ENCODE data around the gene ZNF346.

ZNF346 gene

DNA sequence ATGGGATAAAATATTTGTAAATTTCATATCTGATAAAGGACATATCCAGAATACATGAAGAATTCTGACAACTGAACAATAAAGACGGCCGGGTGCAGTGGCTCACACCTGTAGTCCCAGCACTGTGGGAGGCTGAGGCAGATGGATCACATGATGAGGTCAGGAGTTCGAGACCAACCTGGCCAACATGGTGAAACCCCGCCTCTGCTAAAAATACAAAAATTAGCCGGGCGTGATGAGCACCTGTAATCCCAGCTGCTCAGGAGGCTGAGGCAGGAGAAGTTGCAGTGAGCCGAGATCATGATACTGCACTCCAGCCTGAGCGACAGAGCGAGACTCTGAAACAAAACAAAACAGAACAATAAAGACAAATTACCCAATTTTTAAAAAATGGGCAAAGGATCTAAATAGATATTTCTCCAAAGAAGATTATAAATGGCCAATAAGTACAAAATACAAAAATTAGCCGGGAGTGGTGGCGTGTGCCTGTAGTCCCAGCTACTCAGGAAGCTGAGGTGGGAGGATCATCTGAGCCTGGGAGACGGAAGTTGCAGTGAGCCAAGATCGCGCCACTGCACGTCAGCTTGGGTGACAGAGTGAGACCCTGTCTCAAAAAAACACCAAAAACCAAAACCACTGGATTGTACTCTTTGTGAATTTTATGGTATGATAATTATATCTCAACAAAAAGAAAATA is 101.4 kb downstream of the ZNF346 start:
- Mint-ChIP-seq H3K4me3 (no peak overlapping the region), H3K4me1 (ENCODE audit: low read depth) (peaks cover 10% of the 10 kb centered on the region), H3K27me3 (ENCODE audit: low read depth) (no peaks in the 10 kb centered on the region), H3K9me3 (no peaks in the 10 kb centered on the region), H3K27ac (no peak overlapping the region), H3K36me3 (ENCODE audit: low read depth) (no peaks in the 10 kb centered on the region)

DNA sequence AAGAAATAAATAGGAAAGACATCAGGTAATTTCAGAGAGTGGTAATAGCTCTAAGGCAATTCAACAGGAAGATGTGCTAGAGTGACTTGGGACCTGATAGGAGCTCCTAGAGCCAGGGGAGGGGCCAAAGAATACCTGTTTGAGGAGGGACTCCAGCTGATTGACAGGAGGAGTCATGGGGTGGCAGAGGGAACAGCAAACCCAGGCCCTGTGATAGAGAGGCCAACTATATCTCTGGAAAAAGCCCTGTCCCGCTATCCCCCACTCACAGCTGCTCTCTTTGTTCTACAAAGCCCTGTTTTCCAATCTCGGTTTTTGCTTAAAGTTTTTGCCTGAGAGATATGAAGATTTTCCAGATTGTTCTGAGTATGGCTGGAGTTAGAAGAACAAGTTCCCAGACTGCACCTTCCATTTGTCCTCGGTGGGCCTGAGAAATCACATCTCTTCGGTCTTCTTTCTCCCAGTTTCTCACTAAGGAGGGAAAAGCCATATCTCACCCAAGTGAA is 102.0 kb downstream of the ZNF346 start:
- no peaks in the 10 kb centered on the region for H3K36me3 Mint-ChIP-seq (ENCODE audit: low read depth)
- H3K4me3 Mint-ChIP-seq = no peak overlapping the region
- peak overlapping the region; percentile 8 for H3K27ac Mint-ChIP-seq
- no peaks in the 10 kb centered on the region for H3K27me3 Mint-ChIP-seq (ENCODE audit: low read depth)
- H3K9me3 Mint-ChIP-seq = no peaks in the 10 kb centered on the region
- peaks cover 16% of the 10 kb centered on the region for H3K4me1 Mint-ChIP-seq (ENCODE audit: low read depth)

DNA sequence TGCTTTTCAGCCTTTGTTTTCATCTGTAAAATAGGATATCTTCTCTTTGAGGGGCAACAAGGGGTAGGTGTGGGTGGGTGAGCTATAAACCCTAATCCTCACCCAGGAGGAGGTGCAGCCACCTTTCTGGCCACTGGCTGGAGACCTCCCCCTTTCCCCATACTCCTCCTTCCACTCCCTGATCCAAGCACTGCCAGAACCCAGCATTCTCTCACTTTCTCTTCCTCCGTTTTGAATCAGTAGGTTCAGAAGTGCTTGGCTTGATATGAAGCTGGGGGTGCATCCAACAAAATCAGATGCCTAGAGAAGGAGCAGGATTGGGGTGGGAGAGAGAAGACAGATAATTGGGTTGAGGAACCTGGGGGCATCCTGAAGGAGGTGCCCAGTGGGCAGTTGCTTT is 104.3 kb downstream of the ZNF346 start:
- no peaks in the 10 kb centered on the region for H3K36me3 Mint-ChIP-seq (ENCODE audit: low read depth)
- H3K27ac Mint-ChIP-seq = no peak overlapping the region
- peaks cover 26% of the 10 kb centered on the region for H3K4me1 Mint-ChIP-seq (ENCODE audit: low read depth)
- no peaks in the 10 kb centered on the region for H3K27me3 Mint-ChIP-seq (ENCODE audit: low read depth)
- H3K9me3 Mint-ChIP-seq = no peaks in the 10 kb centered on the region
- no peak overlapping the region for H3K4me3 Mint-ChIP-seq

GRCh38 chr5:177128551-177128981 is 106.1 kb downstream of the ZNF346 start:
- peak overlapping the region; percentile 58 for H3K4me3 Mint-ChIP-seq
- H3K9me3 Mint-ChIP-seq = no peaks in the 10 kb centered on the region
- H3K36me3 Mint-ChIP-seq (ENCODE audit: low read depth) = no peaks in the 10 kb centered on the region
- H3K27me3 Mint-ChIP-seq (ENCODE audit: low read depth) = no peaks in the 10 kb centered on the region
- peaks cover 26% of the 10 kb centered on the region for H3K4me1 Mint-ChIP-seq (ENCODE audit: low read depth)
- H3K27ac Mint-ChIP-seq = peak overlapping the region; percentile 85

DNA sequence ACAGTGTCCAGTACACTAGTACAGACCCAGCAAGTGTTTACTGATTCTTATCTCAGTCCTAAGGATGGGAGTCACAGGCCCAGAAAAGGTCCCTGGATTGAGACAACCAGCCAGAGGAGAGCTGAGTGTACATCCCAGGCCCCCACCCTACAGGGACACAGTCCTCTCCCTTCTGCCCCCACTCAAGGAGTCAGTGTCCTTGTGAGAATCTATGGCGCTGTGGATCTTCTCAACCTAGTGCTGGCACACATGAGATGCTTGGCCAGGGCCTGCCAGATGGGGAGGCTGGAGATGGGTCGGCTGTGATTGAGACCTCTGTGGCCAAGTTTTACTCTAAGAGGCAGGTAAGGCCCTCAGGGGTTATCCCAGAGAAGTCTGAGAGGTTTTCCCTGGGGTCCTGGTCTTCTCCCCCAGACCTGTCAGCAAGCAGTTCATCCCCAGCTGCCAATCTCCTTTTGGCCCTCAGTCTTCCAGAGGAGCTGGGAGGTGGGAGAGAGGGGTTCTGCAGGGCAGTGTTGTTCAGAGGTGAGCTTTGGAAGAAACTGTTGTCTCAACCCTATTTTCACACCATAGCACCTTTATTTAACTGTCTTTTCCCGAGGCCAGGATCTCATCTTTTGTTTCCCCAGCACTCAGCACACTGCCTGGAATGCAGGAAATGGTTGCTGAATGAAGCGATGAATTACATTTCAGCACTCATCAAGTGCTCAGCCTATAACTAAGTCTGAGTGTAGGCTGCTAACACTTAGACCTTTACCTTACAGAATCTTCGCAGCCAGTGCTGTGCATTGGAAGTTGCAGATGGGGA is 107.9 kb downstream of the ZNF346 start:
- H3K9me3 Mint-ChIP-seq = no peaks in the 10 kb centered on the region
- H3K4me1 Mint-ChIP-seq (ENCODE audit: low read depth) = peaks cover 30% of the 10 kb centered on the region
- no peak overlapping the region for H3K4me3 Mint-ChIP-seq
- H3K27me3 Mint-ChIP-seq (ENCODE audit: low read depth) = no peaks in the 10 kb centered on the region
- peaks cover 7% of the 10 kb centered on the region for H3K36me3 Mint-ChIP-seq (ENCODE audit: low read depth)
- H3K27ac Mint-ChIP-seq = no peak overlapping the region
